NT2/D1 (cell line): ENCODE data around the gene MPC1.
"Not testable (repeated sequence)": the region's sequence is repeated elsewhere in the genome, so short reads cannot be mapped to it uniquely, and the experiment has no call there.

Source experiments
- DNase-seq: peaks from one replicate; pipeline ENCODE4 v3.0.0-alpha.2; 2011; ENCODE audit warnings: low read depth, low spot score
- H3K27me3 ChIP-seq: 2 replicates; pipeline ENCODE4 v1.6.0; 2011; ENCODE audit warnings: mild to moderate bottlenecking; ENCODE audit not compliant: insufficient read length, insufficient read depth
- H3K36me3 ChIP-seq: 2 replicates; pipeline ENCODE4 v1.6.1; 2011; ENCODE audit warnings: mild to moderate bottlenecking, low read length, mixed read lengths; ENCODE audit not compliant: insufficient read depth, insufficient read length
- H3K4me1 ChIP-seq: 2 replicates; pipeline ENCODE4 v1.5.1; 2011; ENCODE audit not compliant: insufficient read depth, insufficient read length
- H3K4me3 ChIP-seq: 2 replicates; pipeline ENCODE4 v1.5.1; 2011; ENCODE audit warnings: low read depth; ENCODE audit not compliant: insufficient read length
- H3K9ac ChIP-seq: 2 replicates; pipeline ENCODE4 v1.6.0; 2011; ENCODE audit warnings: low read depth; ENCODE audit not compliant: insufficient read length
- H3K9me3 ChIP-seq: 2 replicates; pipeline ENCODE4 v1.5.1; 2011; ENCODE audit warnings: mild to moderate bottlenecking, low read length; ENCODE audit not compliant: insufficient read depth
- SUZ12 ChIP-seq: IDR thresholded peaks from 2 replicates; pipeline ENCODE4 v1.6.1; 2011; ENCODE audit not compliant: insufficient read length, insufficient read depth; ENCODE audit errors: extremely low read depth
- YY1 ChIP-seq: IDR thresholded peaks from 2 replicates; pipeline ENCODE4 v1.6.1; 2011; ENCODE audit not compliant: insufficient read length, insufficient read depth
- ZNF274 ChIP-seq: IDR thresholded peaks from 2 replicates; pipeline ENCODE4 v1.6.1; 2011; ENCODE audit warnings: mild to moderate bottlenecking, low read depth, low read length

Gene MPC1

GRCh38 chr6:166352923-166353322 is 29.8 kb downstream of the MPC1 start:
- Histone ChIP-seq H3K9me3 (no peaks in the 10 kb centered on the region), H3K9ac (no peak overlapping the region), H3K4me3 (no peak overlapping the region), H3K27me3 (no peaks in the 10 kb centered on the region), H3K36me3 (no peaks in the 10 kb centered on the region), H3K4me1 (no peaks in the 10 kb centered on the region)
- no peak for TF ChIP-seq SUZ12
- no peak for TF ChIP-seq YY1
- no peak for TF ChIP-seq ZNF274
- no peak for DNase-seq

DNA sequence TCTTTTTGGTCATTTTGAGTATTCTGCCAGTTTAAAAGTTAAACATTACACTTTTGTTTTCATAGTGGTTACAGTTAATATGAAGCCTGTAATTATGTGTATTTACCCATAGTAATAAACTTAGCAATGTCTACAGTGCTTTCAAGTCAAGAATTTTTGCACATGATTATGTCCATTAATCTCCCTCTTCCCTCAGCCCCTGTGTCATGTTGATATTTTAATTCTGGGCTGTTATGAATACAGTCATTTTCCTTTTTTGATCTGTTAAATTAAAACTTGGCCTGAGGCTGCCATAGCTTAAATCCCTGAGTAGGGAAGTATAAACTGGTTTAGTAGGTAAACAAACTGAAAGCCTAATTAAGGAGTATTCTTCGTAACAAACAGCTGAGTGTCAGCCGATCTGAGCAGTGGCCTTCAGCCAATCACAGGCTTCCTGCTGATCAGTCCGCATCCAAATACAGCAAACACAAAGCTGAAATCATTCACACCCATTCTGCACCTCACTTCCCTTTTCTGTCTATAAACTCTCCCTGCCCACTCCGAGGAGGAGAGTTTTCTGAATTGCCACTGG is 30.9 kb downstream of the MPC1 start:
- Histone ChIP-seq H3K9me3 (no peaks in the 10 kb centered on the region), H3K9ac (no peak overlapping the region), H3K4me3 (no peak overlapping the region), H3K4me1 (no peaks in the 10 kb centered on the region), H3K36me3 (no peaks in the 10 kb centered on the region), H3K27me3 (no peaks in the 10 kb centered on the region)
- DNase-seq: no peak
- TF ChIP-seq SUZ12 (no peak), ZNF274 (no peak), YY1 (no peak)

DNA sequence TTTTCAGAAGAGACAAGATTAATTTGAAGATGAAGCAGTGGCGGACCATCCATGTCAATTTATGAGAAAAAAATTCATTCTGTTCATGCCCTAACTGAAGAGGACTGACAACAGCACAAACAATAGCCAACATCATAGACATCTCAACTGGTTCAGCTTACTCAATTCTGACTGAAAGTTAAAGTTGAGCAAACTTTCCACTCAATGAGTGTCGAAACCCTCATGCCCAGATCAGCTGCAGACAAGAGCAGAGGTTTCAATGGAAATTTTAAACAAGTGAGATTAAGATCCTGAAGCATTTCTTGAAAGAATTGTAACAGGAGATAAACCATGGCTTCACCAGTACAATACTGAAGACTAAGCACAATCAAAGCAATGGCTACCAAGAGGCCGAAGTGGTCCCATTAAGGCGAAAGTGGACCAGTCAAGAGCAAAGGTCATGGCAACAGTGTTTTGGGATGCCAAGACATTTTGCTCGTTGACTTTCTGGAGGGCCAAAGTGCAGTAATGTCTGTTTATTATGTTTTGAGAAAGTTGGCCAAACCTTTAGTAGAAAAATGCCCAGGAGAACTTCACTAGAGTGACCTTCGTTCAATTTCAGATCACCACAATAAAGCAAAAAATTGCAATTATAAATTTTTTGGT is 34.3 kb downstream of the MPC1 start:
- no peak for DNase-seq
- Histone ChIP-seq H3K9ac (no peak overlapping the region), H3K4me1 (no peaks in the 10 kb centered on the region), H3K36me3 (no peaks in the 10 kb centered on the region), H3K9me3 (no peaks in the 10 kb centered on the region), H3K4me3 (no peak overlapping the region), H3K27me3 (no peaks in the 10 kb centered on the region)
- TF ChIP-seq ZNF274 (no peak), YY1 (no peak), SUZ12 (no peak)

- H3K36me3 ChIP-seq: no peaks in the 10 kb centered on the region
- H3K4me1 ChIP-seq: no peaks in the 10 kb centered on the region
- no peak for DNase-seq
- no peak overlapping the region for H3K9ac ChIP-seq
- no peaks in the 10 kb centered on the region for H3K9me3 ChIP-seq
- no peak overlapping the region for H3K4me3 ChIP-seq
- TF ChIP-seq YY1 (no peak), ZNF274 (no peak), SUZ12 (no peak)
- H3K27me3 ChIP-seq: no peaks in the 10 kb centered on the region
Measured at GRCh38 chr6:166346965-166347364, 35.8 kb downstream of the MPC1 start.

DNA sequence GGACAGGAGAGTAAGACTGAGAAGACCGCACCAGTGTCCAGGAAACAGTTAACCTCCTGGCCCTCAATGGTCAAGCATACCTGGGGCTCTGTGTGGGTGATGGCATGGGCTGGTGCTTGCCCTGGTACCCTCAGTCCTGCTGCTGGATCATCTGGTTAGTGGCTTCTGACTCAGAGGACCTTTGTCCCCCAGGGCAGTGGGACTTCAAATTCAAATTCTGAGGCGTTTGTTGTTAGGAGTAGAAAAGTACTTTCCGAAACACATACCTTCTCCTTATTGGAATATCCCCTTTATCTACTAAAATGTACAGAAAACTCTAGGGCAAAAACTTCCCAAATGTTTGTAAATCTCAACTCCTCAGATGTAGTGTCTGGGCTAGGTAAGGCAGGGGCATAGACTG is 36.3 kb downstream of the MPC1 start:
- Histone ChIP-seq H3K9ac (no peak overlapping the region), H3K9me3 (no peaks in the 10 kb centered on the region), H3K36me3 (no peaks in the 10 kb centered on the region), H3K27me3 (no peaks in the 10 kb centered on the region), H3K4me1 (no peaks in the 10 kb centered on the region), H3K4me3 (no peak overlapping the region)
- no peak for TF ChIP-seq ZNF274
- no peak for TF ChIP-seq YY1
- TF ChIP-seq SUZ12: no peak
- no peak for DNase-seq

DNA sequence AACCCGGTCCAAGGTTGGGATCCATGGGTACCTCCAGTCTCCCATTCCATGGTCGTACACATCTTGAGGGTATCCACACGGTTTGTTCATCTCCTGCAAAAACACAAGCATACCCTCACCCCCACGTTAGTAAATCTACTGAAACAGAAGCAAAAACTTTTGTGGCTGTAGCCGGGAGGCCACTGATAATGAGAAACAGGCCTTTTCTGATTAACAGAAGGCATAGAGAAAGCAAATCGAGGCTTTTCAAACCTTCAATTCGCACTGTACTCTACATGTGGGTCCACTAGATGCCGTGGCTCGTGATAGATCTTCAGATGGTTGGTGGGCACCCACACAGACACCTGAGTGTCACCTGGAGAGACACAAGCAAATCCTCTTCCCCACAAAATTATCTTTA is 37.1 kb downstream of the MPC1 start:
- H3K4me1 ChIP-seq: not testable (repeated sequence)

GRCh38 chr6:166344921-166345320 is 37.8 kb downstream of the MPC1 start:
- H3K9ac ChIP-seq, H3K4me3 ChIP-seq, H3K9me3 ChIP-seq, DNase-seq, H3K4me1 ChIP-seq, H3K27me3 ChIP-seq: not testable (repeated sequence)
- peaks cover 11% of the 10 kb centered on the region for H3K36me3 ChIP-seq

More for the DNA sequence above, 37.1 kb downstream of the MPC1 start:
- not testable (repeated sequence) for DNase-seq, H3K36me3 ChIP-seq, H3K27me3 ChIP-seq, H3K4me3 ChIP-seq, H3K9me3 ChIP-seq, H3K9ac ChIP-seq

DNA sequence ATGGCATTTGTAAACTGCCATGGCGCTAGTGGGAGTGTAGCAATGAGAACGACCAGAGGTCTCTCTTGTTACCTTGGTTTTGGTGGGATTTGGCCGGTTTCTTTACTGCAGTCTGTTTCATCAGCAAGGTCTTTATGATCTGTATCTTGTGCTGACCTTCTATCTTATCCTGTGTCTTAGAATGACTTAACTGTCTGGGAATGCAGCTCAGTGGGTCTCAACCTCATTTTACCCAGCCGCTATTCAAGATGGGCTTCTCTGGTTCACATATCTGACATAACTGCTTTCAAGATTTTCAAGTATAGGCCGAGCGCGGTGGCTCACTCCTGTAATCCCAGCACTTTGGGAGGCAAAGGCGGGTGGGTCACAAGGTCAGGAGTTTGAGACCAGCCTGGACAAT is 38.5 kb downstream of the MPC1 start:
- no peaks in the 10 kb centered on the region for H3K27me3 ChIP-seq
- no peaks in the 10 kb centered on the region for H3K9me3 ChIP-seq
- H3K36me3 ChIP-seq: peaks cover 17% of the 10 kb centered on the region
- DNase-seq: no peak
- H3K4me1 ChIP-seq: no peaks in the 10 kb centered on the region
- H3K4me3 ChIP-seq: no peak overlapping the region
- H3K9ac ChIP-seq: no peak overlapping the region
- TF ChIP-seq SUZ12: no peak
- no peak for TF ChIP-seq ZNF274
- TF ChIP-seq YY1: no peak
